Measurements from ENCODE around the gene SORCS2. TPM values are rescaled to one million over a fixed set of nuclear protein-coding genes. Genes with fewer than 3 reads are reported as not detected.

SORCS2 gene
- total RNA-seq, 1 experiment from 2014 or later = 0.15 TPM

GRCh38 chr4:7472442-7473013 is 280.2 kb downstream of the SORCS2 start:
- no TSS peak for BruUV-seq (replicated peaks)
- CTCF ChIA-PET = no interaction called here
- TF ChIP-seq REST (IDR thresholded peaks at IDR 0.05; ENCODE audit: insufficient read depth in 1 of 2, low read depth in 2 of 2, low read length in 1 of 2) (no peak), SIN3A (IDR thresholded peaks at IDR 0.05; ENCODE audit: borderline replicate concordance, insufficient read depth, low read depth, low read length) (no peak), TCF7L2 (IDR thresholded peaks at IDR 0.05; ENCODE audit: low read depth, low read length) (no peak), CTCF (IDR thresholded peaks at IDR 0.05) (no peak), POLR2AphosphoS5 (IDR thresholded peaks at IDR 0.05; ENCODE audit: low read depth, low read length) (no peak)
- H3K27me3 ChIP-seq (ENCODE audit: control insufficient read depth, insufficient read depth, low read length) = no peaks in the 10 kb centered on the region
- no peak overlapping the region for H3K4me3 ChIP-seq (ENCODE audit: low read depth in 2 of 2, low read length in 2 of 2)
- H3K4me1 ChIP-seq (ENCODE audit: control insufficient read depth, insufficient read depth, low read length) = no peaks in the 10 kb centered on the region
- H3K9me3 ChIP-seq (ENCODE audit: control insufficient read depth, insufficient read depth, low read depth, low read length) = no peaks in the 10 kb centered on the region
- ATAC-seq (no peak), DNase-seq (ENCODE audit: low read depth, low spot score) (no peak)
- POLR2A ChIA-PET = no interaction called here
- H3K36me3 ChIP-seq (ENCODE audit: control insufficient read depth, insufficient read depth, low read length) = no peaks in the 10 kb centered on the region
- in situ Hi-C loops (cut with HindIII; ENCODE audit: low pct_unique_long_range_greater_than_20kb, low sequenced_read_pairs) = no loop called here
- no peak overlapping the region for H3K27ac ChIP-seq (ENCODE audit: low read length)
- intact Hi-C loops (cut with micrococcal nuclease; ENCODE audit: unreplicated experiment) = no loop called here

- no peaks in the 10 kb centered on the region for H3K36me3 ChIP-seq (ENCODE audit: control insufficient read depth, insufficient read depth, low read length)
- ATAC-seq = no peak
- H3K9me3 ChIP-seq (ENCODE audit: control insufficient read depth, insufficient read depth, low read depth, low read length) = no peaks in the 10 kb centered on the region
- ChIA-PET CTCF (no interaction called here), POLR2A (no interaction called here)
- no peak overlapping the region for H3K4me3 ChIP-seq (ENCODE audit: low read depth in 2 of 2, low read length in 2 of 2)
- in situ Hi-C loops (cut with HindIII; ENCODE audit: low pct_unique_long_range_greater_than_20kb, low sequenced_read_pairs) = no loop called here
- intact Hi-C loops (cut with micrococcal nuclease; ENCODE audit: unreplicated experiment) = no loop called here
- H3K27ac ChIP-seq (ENCODE audit: low read length) = no peak overlapping the region
- no TSS peak for BruUV-seq (replicated peaks)
- no peaks in the 10 kb centered on the region for H3K27me3 ChIP-seq (ENCODE audit: control insufficient read depth, insufficient read depth, low read length)
- TF ChIP-seq TCF7L2 (IDR thresholded peaks at IDR 0.05; ENCODE audit: low read depth, low read length) = no peak
- no peak for TF ChIP-seq REST (IDR thresholded peaks at IDR 0.05; ENCODE audit: insufficient read depth in 1 of 2, low read depth in 2 of 2, low read length in 1 of 2)
- TF ChIP-seq POLR2AphosphoS5 (IDR thresholded peaks at IDR 0.05; ENCODE audit: low read depth, low read length) = no peak
- TF ChIP-seq CTCF (IDR thresholded peaks at IDR 0.05) = no peak
- TF ChIP-seq SIN3A (IDR thresholded peaks at IDR 0.05; ENCODE audit: borderline replicate concordance, insufficient read depth, low read depth, low read length) = no peak
- H3K4me1 ChIP-seq (ENCODE audit: control insufficient read depth, insufficient read depth, low read length) = no peaks in the 10 kb centered on the region
- DNase-seq (ENCODE audit: low read depth, low spot score) = no peak
Measured at GRCh38 chr4:7473081-7473480, 280.7 kb downstream of the SORCS2 start.

Data from Panc1 (cell line).